Measurements from ENCODE around the gene CARS2. TPM values are rescaled to one million over a fixed set of nuclear protein-coding genes. Genes with fewer than 3 reads are reported as not detected.
A peak's percentile ranks its signal among the peaks of the same experiment; 100 is the strongest.

The CARS2 gene
- total and polyA plus RNA-seq, 2 donors from 2014 or later: 57.1 to 57.9 TPM

GRCh38 chr13:110666255-110666533 lies 39.7 kb downstream of the CARS2 start:
- peak in 1 of 5 donors; percentile 15 for DNase-seq
- peaks cover 8 to 47% (median 30%) of the 10 kb centered on the region in 3 donors for H3K36me3 ChIP-seq (ENCODE audit: control insufficient read depth in 2 of 3, insufficient read depth in 3 of 3, low read length in 3 of 3)
- H3K4me1 ChIP-seq (ENCODE audit: control insufficient read depth in 2 of 3, insufficient read depth in 2 of 3, low read depth in 1 of 3, low read length in 3 of 3): no peaks in the 10 kb centered on the region
- no peaks in the 10 kb centered on the region for H3K9me3 ChIP-seq (ENCODE audit: control insufficient read depth in 2 of 3, insufficient read depth in 1 of 3, low read length in 3 of 3)
- no peak for FAIRE-seq
- intact Hi-C loops (cut with DNase I): no loop called here
- H3K9ac ChIP-seq (ENCODE audit: low read length in 3 of 3): no peak overlapping the region
- H3K4me3 ChIP-seq (ENCODE audit: low read length in 3 of 3): no peak overlapping the region
- no peak for TF ChIP-seq CTCF (IDR thresholded peaks at IDR 0.05; ENCODE audit: borderline replicate concordance, extremely low read depth, insufficient read depth)
- no peaks in the 10 kb centered on the region for H3K27me3 ChIP-seq (ENCODE audit: control insufficient read depth, insufficient read depth, low read length)
- H3K27ac ChIP-seq (ENCODE audit: low read depth in 2 of 2, low read length in 2 of 2): no peak overlapping the region

DNA sequence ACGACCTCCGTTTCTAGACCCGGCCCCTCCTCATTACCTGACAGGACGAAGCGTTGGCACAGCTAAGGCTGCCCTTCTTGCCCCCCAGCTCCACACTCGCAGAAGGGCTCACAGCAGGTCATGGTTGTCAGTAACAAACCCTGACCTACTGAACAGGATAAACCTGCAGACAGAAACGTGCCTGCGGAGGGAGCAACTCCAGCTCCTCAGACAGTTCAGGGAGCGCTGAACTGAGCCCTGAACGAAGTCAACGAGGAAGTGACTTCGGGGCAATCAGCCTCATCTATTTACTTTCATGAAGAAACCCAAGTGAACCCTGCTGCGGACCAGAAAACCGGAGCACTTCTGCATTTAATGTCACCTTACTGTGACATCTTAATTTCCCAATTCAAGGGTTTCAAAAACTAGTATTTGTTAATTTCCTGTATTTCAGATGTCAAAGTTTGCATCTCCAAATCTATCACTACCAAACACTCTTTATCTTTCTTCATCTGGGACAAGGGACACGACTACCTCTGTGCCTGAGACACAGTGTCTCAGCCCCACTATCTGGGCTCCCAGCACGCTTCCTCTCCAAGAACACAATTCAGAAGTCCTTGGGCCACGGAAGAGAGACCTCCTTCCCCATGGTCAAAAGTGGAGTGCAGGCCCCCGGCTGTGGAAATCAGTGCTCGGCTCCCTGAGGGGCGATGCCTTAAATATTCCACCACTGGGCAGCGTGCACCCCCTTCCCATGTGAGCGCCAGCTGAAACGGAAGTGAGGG lies 40.2 kb downstream of the CARS2 start:
- no peak overlapping the region for H3K27ac ChIP-seq (ENCODE audit: low read depth in 2 of 2, low read length in 2 of 2)
- FAIRE-seq (no peak), DNase-seq (peak in 1 of 5 donors; percentile 13)
- H3K9ac ChIP-seq (ENCODE audit: low read length in 3 of 3): no peak overlapping the region
- no peaks in the 10 kb centered on the region for H3K27me3 ChIP-seq (ENCODE audit: control insufficient read depth, insufficient read depth, low read length)
- H3K36me3 ChIP-seq (ENCODE audit: control insufficient read depth in 2 of 3, insufficient read depth in 3 of 3, low read length in 3 of 3): peaks cover 11 to 47% (median 30%) of the 10 kb centered on the region in 3 donors
- H3K4me1 ChIP-seq (ENCODE audit: control insufficient read depth in 2 of 3, insufficient read depth in 2 of 3, low read depth in 1 of 3, low read length in 3 of 3): no peaks in the 10 kb centered on the region
- intact Hi-C loops (cut with DNase I): no loop called here
- H3K4me3 ChIP-seq (ENCODE audit: low read length in 3 of 3): no peak overlapping the region
- no peak for TF ChIP-seq CTCF (IDR thresholded peaks at IDR 0.05; ENCODE audit: borderline replicate concordance, extremely low read depth, insufficient read depth)
- H3K9me3 ChIP-seq (ENCODE audit: control insufficient read depth in 2 of 3, insufficient read depth in 1 of 3, low read length in 3 of 3): no peaks in the 10 kb centered on the region

- peaks cover 0 to 2% (median 0%) of the 10 kb centered on the region in 3 donors for H3K9me3 ChIP-seq (ENCODE audit: control insufficient read depth in 2 of 3, insufficient read depth in 1 of 3, low read length in 3 of 3)
- TF ChIP-seq CTCF (IDR thresholded peaks at IDR 0.05; ENCODE audit: borderline replicate concordance, extremely low read depth, insufficient read depth): no peak
- no peak overlapping the region for H3K9ac ChIP-seq (ENCODE audit: low read length in 3 of 3)
- FAIRE-seq (no peak), DNase-seq (peak in 1 of 5 donors; percentile 30)
- no peak overlapping the region for H3K27ac ChIP-seq (ENCODE audit: low read depth in 2 of 2, low read length in 2 of 2)
- intact Hi-C loops (cut with DNase I): no loop called here
- H3K36me3 ChIP-seq (ENCODE audit: control insufficient read depth in 2 of 3, insufficient read depth in 3 of 3, low read length in 3 of 3): peaks cover 11 to 47% (median 30%) of the 10 kb centered on the region in 3 donors
- no peaks in the 10 kb centered on the region for H3K4me1 ChIP-seq (ENCODE audit: control insufficient read depth in 2 of 3, insufficient read depth in 2 of 3, low read depth in 1 of 3, low read length in 3 of 3)
- H3K27me3 ChIP-seq (ENCODE audit: control insufficient read depth, insufficient read depth, low read length): no peaks in the 10 kb centered on the region
- no peak overlapping the region for H3K4me3 ChIP-seq (ENCODE audit: low read length in 3 of 3)
These were observed 41.2 kb downstream of the CARS2 start for GRCh38 chr13:110664673-110665072.

All from kidney (tissue), 14 donors.